H9 (cell line): ENCODE measurements around the gene CTIF. TPM values are rescaled to one million over a fixed set of nuclear protein-coding genes. Genes with fewer than 3 reads are reported as not detected.

ENCODE experiments used
- DNase-seq: peaks from one replicate; pipeline ENCODE4 v3.0.0-alpha.2; 2017
- H2AFZ ChIP-seq: one replicate; pipeline ENCODE4 v1.6.1; 2013; ENCODE audit warnings: mild to moderate bottlenecking, low read length, control low read depth, moderate library complexity
- H2AK5ac ChIP-seq: 2 replicates; pipeline ENCODE4 v1.6.1; 2013; ENCODE audit warnings: low read length, control low read depth, mixed read lengths; ENCODE audit not compliant: insufficient read length
- H2BK120ac ChIP-seq: one replicate; pipeline ENCODE4 v1.6.1; 2013; ENCODE audit warnings: low read depth, mild to moderate bottlenecking, low read length, control low read depth, inconsistent platforms; ENCODE audit not compliant: poor library complexity, severe bottlenecking
- H2BK12ac ChIP-seq: 2 replicates; pipeline ENCODE4 v1.6.1; 2013; ENCODE audit warnings: low read length, control low read depth, mixed read lengths, low read depth; ENCODE audit not compliant: insufficient read length
- H2BK15ac ChIP-seq: 2 replicates; pipeline ENCODE4 v1.6.1; 2013; ENCODE audit warnings: low read depth, low read length, control low read depth
- H2BK20ac ChIP-seq: one replicate; pipeline ENCODE4 v1.6.1; 2013; ENCODE audit warnings: low read depth, mild to moderate bottlenecking, low read length, control low read depth, inconsistent platforms; ENCODE audit not compliant: poor library complexity, severe bottlenecking
- H2BK5ac ChIP-seq: 2 replicates; pipeline ENCODE4 v1.6.1; 2013; ENCODE audit warnings: low read length, control low read depth, mixed read lengths; ENCODE audit not compliant: insufficient read length
- H3K14ac ChIP-seq: 2 replicates; pipeline ENCODE4 v1.6.1; 2013; ENCODE audit warnings: low read length, control low read depth; ENCODE audit not compliant: insufficient read depth
- H3K18ac ChIP-seq: 2 replicates; pipeline ENCODE4 v1.6.1; 2013; ENCODE audit warnings: low read depth, mild to moderate bottlenecking, mixed read lengths, low read length, control low read depth; ENCODE audit not compliant: insufficient read length
- H3K23ac ChIP-seq: 2 replicates; pipeline ENCODE4 v1.6.1; 2013; ENCODE audit warnings: low read length, control low read depth, mixed read lengths, low read depth; ENCODE audit not compliant: insufficient read length
- H3K23me2 ChIP-seq: 2 replicates; pipeline ENCODE4 v1.6.1; 2013; ENCODE audit warnings: low read depth, mild to moderate bottlenecking, mixed read lengths, low read length, control low read depth; ENCODE audit not compliant: insufficient read length, poor library complexity, severe bottlenecking
- H3K27ac ChIP-seq: 2 replicates; pipeline ENCODE4 v1.5.1; 2013; ENCODE audit warnings: low read length, control low read depth, mixed read lengths, low read depth; ENCODE audit not compliant: insufficient read length
- H3K27me3 ChIP-seq: 2 replicates; pipeline ENCODE4 v1.6.1; 2013; ENCODE audit warnings: low read length, control low read depth, inconsistent platforms; ENCODE audit not compliant: insufficient read depth
- H3K4ac ChIP-seq: 2 replicates; pipeline ENCODE4 v1.6.1; 2013; ENCODE audit warnings: low read depth, mild to moderate bottlenecking, control low read depth, inconsistent platforms, low read length, moderate library complexity
- H3K4me1 ChIP-seq: 2 replicates; pipeline ENCODE4 v1.6.1; 2013; ENCODE audit warnings: low read length, control low read depth, inconsistent platforms; ENCODE audit not compliant: insufficient read depth
- H3K4me2 ChIP-seq: 2 replicates; pipeline ENCODE4 v1.6.1; 2013; ENCODE audit warnings: low read length, control low read depth, mixed read lengths; ENCODE audit not compliant: insufficient read length, insufficient read depth
- H3K56ac ChIP-seq: 2 replicates; pipeline ENCODE4 v1.6.1; 2013; ENCODE audit warnings: low read depth, mild to moderate bottlenecking, mixed read lengths, low read length, control low read depth; ENCODE audit not compliant: insufficient read length
- H3K79me1 ChIP-seq: 2 replicates; pipeline ENCODE4 v1.6.1; 2013; ENCODE audit warnings: low read depth, mild to moderate bottlenecking, moderate library complexity, low read length, control low read depth, inconsistent platforms; ENCODE audit not compliant: insufficient read depth, poor library complexity, severe bottlenecking
- H3K79me2 ChIP-seq: 2 replicates; pipeline ENCODE4 v1.6.1; 2013; ENCODE audit warnings: low read length, control low read depth, inconsistent platforms; ENCODE audit not compliant: insufficient read depth
- H3K9ac ChIP-seq: 2 replicates; pipeline ENCODE4 v1.6.1; 2013; ENCODE audit warnings: low read length, control low read depth, mixed read lengths; ENCODE audit not compliant: insufficient read length; ENCODE audit errors: extremely low read depth
- H3K9me3 ChIP-seq: one replicate; pipeline ENCODE4 v1.6.1; 2013; ENCODE audit warnings: low read depth, low read length, inconsistent platforms; ENCODE audit not compliant: control insufficient read depth
- H3T11ph ChIP-seq: one replicate; pipeline ENCODE4 v1.6.1; 2013; ENCODE audit warnings: mild to moderate bottlenecking, low read length, control low read depth, inconsistent platforms
- H4K20me1 ChIP-seq: one replicate; pipeline ENCODE4 v1.6.1; 2013; ENCODE audit not compliant: control insufficient read depth, insufficient read length, insufficient read depth
- H4K5ac ChIP-seq: 2 replicates; pipeline ENCODE4 v1.6.1; 2013; ENCODE audit warnings: low read depth, mild to moderate bottlenecking, mixed read lengths, low read length, control low read depth; ENCODE audit not compliant: insufficient read length
- H4K8ac ChIP-seq: replicated peaks from 2 replicates; pipeline ENCODE4 v1.6.1; 2013; ENCODE audit warnings: low read length, control low read depth, mixed read lengths, low read depth; ENCODE audit not compliant: insufficient read length
- H4K91ac ChIP-seq: 2 replicates; pipeline ENCODE4 v1.6.1; 2013; ENCODE audit warnings: low read depth, mild to moderate bottlenecking, moderate library complexity, mixed read lengths, low read length, control low read depth; ENCODE audit not compliant: insufficient read length
- H3K27ac Mint-ChIP-seq, 3 experiments: 2 replicates in 2 of 3; 3 replicates in 1 of 3; pipeline ENCODE4 v1.8.0; 2020 to 2021; ENCODE audit warnings: mixed read lengths in 3 of 3, mild to moderate bottlenecking in 1 of 3, moderate library complexity in 1 of 3
- H3K27me3 Mint-ChIP-seq: 2 replicates; pipeline ENCODE4 v1.8.0; 2021; ENCODE audit warnings: low read depth, mild to moderate bottlenecking, moderate library complexity, mixed read lengths
- H3K36me3 Mint-ChIP-seq, 3 experiments: 2 replicates in 2 of 3; 3 replicates in 1 of 3; pipeline ENCODE4 v1.8.0; 2020 to 2021; ENCODE audit warnings: low read depth in 3 of 3, mixed read lengths in 3 of 3; ENCODE audit not compliant: insufficient read depth in 1 of 3
- H3K4me1 Mint-ChIP-seq, 2 experiments: 2 replicates each; pipeline ENCODE4 v1.8.0; 2020; ENCODE audit warnings: mixed read lengths in 2 of 2
- H3K4me3 Mint-ChIP-seq, 2 experiments: 2 replicates in 1 of 2; 3 replicates in 1 of 2; pipeline ENCODE4 v1.8.0; 2020 to 2021; ENCODE audit warnings: mild to moderate bottlenecking in 2 of 2, mixed read lengths in 2 of 2, moderate library complexity in 1 of 2
- H3K9me3 Mint-ChIP-seq, 2 experiments: 2 replicates in 1 of 2; 3 replicates in 1 of 2; pipeline ENCODE4 v1.8.0; 2020; ENCODE audit warnings: mild to moderate bottlenecking in 2 of 2, mixed read lengths in 2 of 2, moderate library complexity in 1 of 2
- WGBS: extraction: QIAGEN DNeasy Blood & Tissue Kit; methylation state at CpG from one replicate; pipeline ENCODE4 v1.1.7; 2013; ENCODE audit warnings: missing lambda C conversion rate, low lambda C conversion rate, mixed read lengths; ENCODE audit not compliant: insufficient read length; ENCODE audit errors: extremely low coverage; 5-methylcytosine and 5-hydroxymethylcytosine counted together
- total RNA-seq: library from RNA; stranded (reverse); gene quantifications from 2 replicates; pipeline ENCODE4 v1.2.1, GENCODE V29; 2021
- TF ChIP-seq, protein P1 (sequence below): fragments of 200-600 bp; sonication (generic); conservative IDR thresholded peaks from 3 replicates; pipeline ENCODE4 v1.8.0; 2021; ENCODE audit warnings: antibody characterized with exemption, mild to moderate bottlenecking

Gene CTIF
- total RNA-seq, 1 experiment from 2014 or later: 15.8 TPM

GRCh38 chr18:48656176-48656575 is 117.3 kb downstream of the CTIF start:
- no peaks in the 10 kb centered on the region for H4K20me1 ChIP-seq
- H3K27ac Mint-ChIP-seq: peak overlapping the region in 1 of 3 experiments; percentile 81; a peak in 1 of 7 replicates

More at GRCh38 chr18:48656176-48656575, 117.3 kb downstream of the CTIF start:
- H2BK20ac ChIP-seq: no peak overlapping the region
- no peak overlapping the region for H2AFZ ChIP-seq
- H3K18ac ChIP-seq: no peak overlapping the region
- no peak overlapping the region for H3K27ac ChIP-seq
- H3K4ac ChIP-seq: no peak overlapping the region
- no peak overlapping the region for H2AK5ac ChIP-seq
- Mint-ChIP-seq H3K4me3 (no peak overlapping the region), H3K4me1 (peaks cover 2 to 3% of the 10 kb centered on the region in 2 experiments; a peak in 3 of 4 replicates), H3K36me3 (peaks cover 0 to 2% (median 2%) of the 10 kb centered on the region in 3 experiments; a peak in 3 of 7 replicates), H3K9me3 (peaks cover 0 to 9% of the 10 kb centered on the region in 2 experiments; a peak in 3 of 5 replicates), H3K27me3 (no peaks in the 10 kb centered on the region)
- no peak overlapping the region for H2BK120ac ChIP-seq
- no peak overlapping the region for H4K91ac ChIP-seq
- H3T11ph ChIP-seq: no peak overlapping the region
- peaks cover 8% of the 10 kb centered on the region for H3K9me3 ChIP-seq
- no peak overlapping the region for H4K8ac ChIP-seq
- H2BK12ac ChIP-seq: no peak overlapping the region
- H3K79me2 ChIP-seq: no peaks in the 10 kb centered on the region; the same call in 1 of the 2 replicates
- no peak overlapping the region for H2BK5ac ChIP-seq
- WGBS: no CpG with 5 or more reads among the region's 2 CpGs
- DNase-seq: no peak
- no peak overlapping the region for H3K4me2 ChIP-seq
- no peaks in the 10 kb centered on the region for H3K79me1 ChIP-seq
- H3K14ac ChIP-seq: no peak overlapping the region
- H2BK15ac ChIP-seq: no peak overlapping the region
- TF ChIP-seq, protein P1, sequence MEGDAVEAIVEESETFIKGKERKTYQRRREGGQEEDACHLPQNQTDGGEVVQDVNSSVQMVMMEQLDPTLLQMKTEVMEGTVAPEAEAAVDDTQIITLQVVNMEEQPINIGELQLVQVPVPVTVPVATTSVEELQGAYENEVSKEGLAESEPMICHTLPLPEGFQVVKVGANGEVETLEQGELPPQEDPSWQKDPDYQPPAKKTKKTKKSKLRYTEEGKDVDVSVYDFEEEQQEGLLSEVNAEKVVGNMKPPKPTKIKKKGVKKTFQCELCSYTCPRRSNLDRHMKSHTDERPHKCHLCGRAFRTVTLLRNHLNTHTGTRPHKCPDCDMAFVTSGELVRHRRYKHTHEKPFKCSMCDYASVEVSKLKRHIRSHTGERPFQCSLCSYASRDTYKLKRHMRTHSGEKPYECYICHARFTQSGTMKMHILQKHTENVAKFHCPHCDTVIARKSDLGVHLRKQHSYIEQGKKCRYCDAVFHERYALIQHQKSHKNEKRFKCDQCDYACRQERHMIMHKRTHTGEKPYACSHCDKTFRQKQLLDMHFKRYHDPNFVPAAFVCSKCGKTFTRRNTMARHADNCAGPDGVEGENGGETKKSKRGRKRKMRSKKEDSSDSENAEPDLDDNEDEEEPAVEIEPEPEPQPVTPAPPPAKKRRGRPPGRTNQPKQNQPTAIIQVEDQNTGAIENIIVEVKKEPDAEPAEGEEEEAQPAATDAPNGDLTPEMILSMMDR: no peak
- no peaks in the 10 kb centered on the region for H3K4me1 ChIP-seq
- H3K27me3 ChIP-seq: no peaks in the 10 kb centered on the region
- no peak overlapping the region for H3K56ac ChIP-seq
- no peak overlapping the region for H4K5ac ChIP-seq
- H3K23me2 ChIP-seq: no peaks in the 10 kb centered on the region
- H3K9ac ChIP-seq: no peak overlapping the region
- no peak overlapping the region for H3K23ac ChIP-seq
